HEK293T (cell line): ENCODE data around the gene TSEN2.
"Not testable (repeated sequence)": the region's sequence is repeated elsewhere in the genome, so short reads cannot be mapped to it uniquely, and the experiment has no call there.

ENCODE experiments used
- CTCF ChIA-PET: fragments of 350-600 bp; formaldehyde crosslinking; extraction: SDS; loops from one replicate; lab custom pipeline; 2021; ENCODE audit warnings: antibody characterized with exemption, inconsistent platforms; lab: Yijun Ruan, JAX
- POLR2A ChIA-PET: fragments of 350-600 bp; formaldehyde crosslinking; extraction: SDS; loops from one replicate; lab custom pipeline; 2020; ENCODE audit warnings: antibody characterized with exemption, inconsistent platforms; lab: Yijun Ruan, JAX
- DNase-seq: peaks from one replicate; pipeline ENCODE4 v3.0.0; 2012; ENCODE audit warnings: mixed read lengths; ENCODE audit errors: extremely low spot score
- ARNT ChIP-seq: fragments of 450-650 bp; IDR thresholded peaks from 2 replicates; pipeline ENCODE4 v1.6.1; 2017; ENCODE audit warnings: mild to moderate bottlenecking
- BHLHE40 ChIP-seq: fragments of 450-650 bp; IDR thresholded peaks from 2 replicates; pipeline ENCODE4 v1.6.1; 2016; ENCODE audit warnings: mild to moderate bottlenecking, moderate library complexity, borderline replicate concordance
- CTBP1 ChIP-seq: fragments of 450-650 bp; IDR thresholded peaks from 2 replicates; pipeline ENCODE4 v1.6.1; 2016; ENCODE audit warnings: borderline replicate concordance
- ELF4 ChIP-seq: fragments of 450-650 bp; IDR thresholded peaks from 2 replicates; pipeline ENCODE4 v1.6.1; 2017; ENCODE audit warnings: antibody characterized with exemption
- FOXA1 ChIP-seq: fragments of 450-650 bp; IDR thresholded peaks from 2 replicates; pipeline ENCODE4 v1.6.1; 2016; ENCODE audit warnings: mild to moderate bottlenecking
- FOXK2 ChIP-seq: fragments of 450-650 bp; IDR thresholded peaks from 2 replicates; pipeline ENCODE4 v1.6.1; 2016; ENCODE audit warnings: mild to moderate bottlenecking
- FOXM1 ChIP-seq: fragments of 450-650 bp; IDR thresholded peaks from 2 replicates; pipeline ENCODE4 v1.6.1; 2017; ENCODE audit warnings: mild to moderate bottlenecking, borderline replicate concordance
- HDGF ChIP-seq: fragments of 450-650 bp; IDR thresholded peaks from 2 replicates; pipeline ENCODE4 v1.6.1; 2017; ENCODE audit warnings: antibody characterized with exemption, borderline replicate concordance
- L3MBTL2 ChIP-seq: fragments of 450-650 bp; conservative IDR thresholded peaks from 2 replicates; pipeline ENCODE4 v1.6.1; 2016; ENCODE audit warnings: mild to moderate bottlenecking
- LEF1 ChIP-seq: fragments of 450-650 bp; IDR thresholded peaks from 2 replicates; pipeline ENCODE4 v1.6.1; 2017; ENCODE audit warnings: mild to moderate bottlenecking, borderline replicate concordance
- NFRKB ChIP-seq: fragments of 450-650 bp; IDR thresholded peaks from 2 replicates; pipeline ENCODE4 v1.6.1; 2016; ENCODE audit warnings: mild to moderate bottlenecking, moderate library complexity
- PKNOX1 ChIP-seq: fragments of 450-650 bp; IDR thresholded peaks from 2 replicates; pipeline ENCODE4 v1.6.1; 2016
- SP1 ChIP-seq: fragments of 450-650 bp; IDR thresholded peaks from 2 replicates; pipeline ENCODE4 v1.6.1; 2017
- SUZ12 ChIP-seq: fragments of 450-650 bp; IDR thresholded peaks from 2 replicates; pipeline ENCODE4 v1.6.1; 2016; ENCODE audit warnings: mild to moderate bottlenecking
- TARDBP ChIP-seq: fragments of 450-650 bp; IDR thresholded peaks from 2 replicates; pipeline ENCODE4 v1.6.1; 2016
- ZNF384 ChIP-seq: fragments of 450-650 bp; IDR thresholded peaks from 2 replicates; pipeline ENCODE4 v1.6.1; 2016

Gene TSEN2

GRCh38 chr3:12521010-12521409, 36.7 kb downstream of the TSEN2 start:
- ChIA-PET POLR2A (no interaction called here), CTCF (no interaction called here)
- DNase-seq: no peak
- TF ChIP-seq BHLHE40 (no peak), ARNT (no peak), L3MBTL2 (no peak), CTBP1 (no peak), TARDBP (no peak), LEF1 (no peak), PKNOX1 (no peak), SUZ12 (no peak), ELF4 (no peak), NFRKB (no peak), SP1 (no peak), FOXM1 (no peak), FOXA1 (no peak), ZNF384 (no peak), FOXK2 (no peak), HDGF (no peak)

GRCh38 chr3:12522721-12523120, 38.4 kb downstream of the TSEN2 start:
- ChIA-PET CTCF (interaction anchor here (1.3 kb wide), 1 partner anchor 43 kb away, joined by 8 read pairs; no protein-coding TSS in a partner anchor), POLR2A (no interaction called here)
- TF ChIP-seq PKNOX1 (no peak), CTBP1 (no peak)
- DNase-seq: no peak

- TF ChIP-seq ZNF384 (no peak), L3MBTL2 (no peak), PKNOX1 (no peak), TARDBP (no peak), BHLHE40 (no peak), FOXA1 (no peak), FOXK2 (no peak), HDGF (no peak), CTBP1 (no peak), SP1 (no peak), LEF1 (no peak)
Measured at GRCh38 chr3:12527757-12528143, 43.5 kb downstream of the TSEN2 start.

GRCh38 chr3:12532182-12532581, 47.9 kb downstream of the TSEN2 start:
- POLR2A ChIA-PET: no interaction called here
- no peak for DNase-seq
- no peak for TF ChIP-seq HDGF
- TF ChIP-seq ELF4: no peak
- TF ChIP-seq FOXM1: no peak
- TF ChIP-seq PKNOX1: no peak
- no peak for TF ChIP-seq FOXA1
- no peak for TF ChIP-seq SP1
- no peak for TF ChIP-seq ARNT
- no peak for TF ChIP-seq BHLHE40
- TF ChIP-seq TARDBP: no peak
- TF ChIP-seq LEF1: no peak
- no peak for TF ChIP-seq CTBP1
- no peak for TF ChIP-seq SUZ12
- CTCF ChIA-PET: no interaction called here

More at GRCh38 chr3:12527757-12528143, 43.5 kb downstream of the TSEN2 start:
- POLR2A ChIA-PET: no interaction called here
- DNase-seq: no peak
- CTCF ChIA-PET: no interaction called here

GRCh38 chr3:12536423-12536822, 52.1 kb downstream of the TSEN2 start:
- no peak for DNase-seq
- CTCF ChIA-PET: interaction anchor here (1.8 kb wide), 1 partner anchor 9 kb away, joined by 4 read pairs; no protein-coding TSS in a partner anchor
- POLR2A ChIA-PET: no interaction called here
- TF ChIP-seq LEF1 (no peak), NFRKB (no peak), FOXA1 (no peak), SP1 (no peak), ARNT (no peak), FOXM1 (no peak), HDGF (no peak), L3MBTL2 (no peak), ELF4 (no peak), FOXK2 (no peak), SUZ12 (no peak)

GRCh38 chr3:12541625-12542024, 57.3 kb downstream of the TSEN2 start:
- no peak for TF ChIP-seq FOXK2
- no peak for TF ChIP-seq FOXM1
- TF ChIP-seq ZNF384: no peak
- no peak for TF ChIP-seq NFRKB
- no peak for TF ChIP-seq BHLHE40
- no peak for TF ChIP-seq CTBP1
- TF ChIP-seq FOXA1: no peak
- no peak for TF ChIP-seq TARDBP
- POLR2A ChIA-PET: no interaction called here
- DNase-seq: no peak
- CTCF ChIA-PET: no interaction called here

GRCh38 chr3:12543497-12543896, 59.2 kb downstream of the TSEN2 start:
- DNase-seq, POLR2A ChIA-PET, CTCF ChIA-PET: not testable (repeated sequence)
